Gastroesophageal sphincter (tissue), 4 donors: ENCODE results near the gene TCEAL3. TPM values are rescaled to one million over a fixed set of nuclear protein-coding genes. Genes with fewer than 3 reads are reported as not detected.
"Not testable (repeated sequence)": the region's sequence is repeated elsewhere in the genome, so short reads cannot be mapped to it uniquely, and the experiment has no call there.

ENCODE experiments used
- ATAC-seq: fragments of 150-250 bp; one replicate; pipeline ENCODE4 v1.9.1; 2016; ENCODE audit warnings: mild to moderate bottlenecking, moderate library complexity
- H3K27ac ChIP-seq, 4 donors: fragments of 200-600 bp; sonication (generic) in 3 of 4; 1 replicate in 3 of 4; 2 replicates in 1 of 4; pipeline ENCODE4 v1.5.1; 2016 to 2019
- H3K27me3 ChIP-seq: fragments of 200-600 bp; sonication (generic); one replicate; pipeline ENCODE4 v1.5.1; 2019
- H3K36me3 ChIP-seq, 2 donors: fragments of 200-600 bp; sonication (generic); one replicate each; pipeline ENCODE4 v1.5.1; 2019; ENCODE audit warnings: control low read depth in 1 of 2
- H3K4me1 ChIP-seq, 3 donors: fragments of 200-600 bp; sonication (generic); 1 replicate in 2 of 3; 2 replicates in 1 of 3; pipeline ENCODE4 v1.5.1; 2016 to 2019; ENCODE audit warnings: control low read depth in 2 of 3
- H3K4me3 ChIP-seq, 2 donors: fragments of 200-600 bp; sonication (generic); one replicate each; pipeline ENCODE4 v1.5.1; 2019; ENCODE audit warnings: mild to moderate bottlenecking in 1 of 2, moderate library complexity in 1 of 2
- H3K9me3 ChIP-seq, 3 donors: fragments of 200-600 bp; sonication (generic); one replicate each; pipeline ENCODE4 v1.5.1; 2017 to 2019; ENCODE audit warnings: control low read depth in 2 of 3
- EP300 ChIP-seq: sonication (generic); formaldehyde crosslinking; IDR thresholded peaks from one replicate; pipeline ENCODE4 v1.6.1; 2017; ENCODE audit warnings: antibody characterized with exemption, mild to moderate bottlenecking
- POLR2A ChIP-seq, 2 donors: fragments of 450-650 bp; IDR thresholded peaks; one replicate each; pipeline ENCODE4 v1.6.1; 2017; ENCODE audit warnings: antibody characterized with exemption in 2 of 2, mild to moderate bottlenecking in 2 of 2, moderate library complexity in 1 of 2
- POLR2AphosphoS5 ChIP-seq: sonication (generic); formaldehyde crosslinking; IDR thresholded peaks from one replicate; pipeline ENCODE4 v1.6.1; 2017; ENCODE audit warnings: antibody characterized with exemption
- WGBS, 2 donors: methylation state at CpG; one replicate each; pipeline ENCODE4 v1.1.5; 2018; ENCODE audit warnings: low coverage in 1 of 2; 5-methylcytosine and 5-hydroxymethylcytosine counted together
- total RNA-seq, 4 donors: library from RNA; depleted of rRNA; stranded (reverse); fragments of >200 nt; gene quantifications; one replicate each; pipeline ENCODE4 v1.1.0, GENCODE V29; 2016
- TF ChIP-seq, protein P1 (sequence below), 4 experiments: fragments of 200-600 bp in 2 of 4; fragments of 450-650 bp in 2 of 4; sonication (generic) in 1 of 4; IDR thresholded peaks; one replicate each; pipeline ENCODE4 v1.5.1; 2017 to 2019; ENCODE audit warnings: antibody characterized with exemption in 4 of 4, mild to moderate bottlenecking in 2 of 4, moderate library complexity in 2 of 4

The TCEAL3 gene
- total RNA-seq, 4 donors from 2014 or later, result 99.6 to 257 (median 175) TPM

DNA sequence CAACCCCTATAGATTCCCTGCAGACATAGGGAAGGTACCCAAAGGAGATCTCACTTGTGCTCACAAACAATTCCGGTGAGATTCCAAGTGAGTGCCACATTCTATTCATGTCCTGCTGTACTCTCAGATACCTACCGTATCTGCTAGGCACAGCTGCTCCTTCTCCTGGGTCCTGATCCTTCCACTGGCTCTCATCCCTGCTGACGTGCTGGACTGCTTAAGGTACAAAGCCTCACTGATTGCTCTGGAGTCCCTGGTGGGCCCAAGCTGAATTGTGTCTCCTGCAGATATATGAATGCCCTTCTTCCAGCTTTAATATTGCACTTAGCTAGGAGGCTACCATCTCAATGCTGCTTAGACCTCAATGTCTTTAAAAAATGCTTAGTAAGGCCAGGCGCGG is 23.4 kb downstream of the TCEAL3 start:
- H3K27me3 ChIP-seq, result no peaks in the 10 kb centered on the region
- ATAC-seq, result no peak

DNA sequence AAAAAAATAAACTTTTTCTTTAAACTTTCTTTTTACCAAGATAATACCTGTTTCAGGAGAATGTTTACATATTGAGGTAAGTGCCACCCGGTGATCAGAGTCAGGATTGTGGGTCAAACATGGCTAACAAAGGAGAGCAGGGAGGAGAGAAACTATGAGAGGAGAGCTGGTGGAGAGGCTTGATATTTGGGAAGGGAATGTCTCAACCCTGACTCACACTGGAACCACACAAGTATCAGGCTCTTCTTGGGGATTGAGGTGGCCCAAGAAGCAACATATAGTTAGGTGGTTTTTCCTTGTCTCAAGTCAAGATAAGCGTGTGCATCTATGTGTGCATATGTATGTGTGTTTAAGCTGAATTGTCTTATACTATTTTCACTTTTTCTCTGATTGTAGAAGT is 27.7 kb downstream of the TCEAL3 start:
- no peak overlapping the region for H3K27ac ChIP-seq
- TF ChIP-seq POLR2A (IDR thresholded peaks at IDR 0.05) (no peak), POLR2AphosphoS5 (no peak), EP300 (no peak)
- TF ChIP-seq, protein P1, sequence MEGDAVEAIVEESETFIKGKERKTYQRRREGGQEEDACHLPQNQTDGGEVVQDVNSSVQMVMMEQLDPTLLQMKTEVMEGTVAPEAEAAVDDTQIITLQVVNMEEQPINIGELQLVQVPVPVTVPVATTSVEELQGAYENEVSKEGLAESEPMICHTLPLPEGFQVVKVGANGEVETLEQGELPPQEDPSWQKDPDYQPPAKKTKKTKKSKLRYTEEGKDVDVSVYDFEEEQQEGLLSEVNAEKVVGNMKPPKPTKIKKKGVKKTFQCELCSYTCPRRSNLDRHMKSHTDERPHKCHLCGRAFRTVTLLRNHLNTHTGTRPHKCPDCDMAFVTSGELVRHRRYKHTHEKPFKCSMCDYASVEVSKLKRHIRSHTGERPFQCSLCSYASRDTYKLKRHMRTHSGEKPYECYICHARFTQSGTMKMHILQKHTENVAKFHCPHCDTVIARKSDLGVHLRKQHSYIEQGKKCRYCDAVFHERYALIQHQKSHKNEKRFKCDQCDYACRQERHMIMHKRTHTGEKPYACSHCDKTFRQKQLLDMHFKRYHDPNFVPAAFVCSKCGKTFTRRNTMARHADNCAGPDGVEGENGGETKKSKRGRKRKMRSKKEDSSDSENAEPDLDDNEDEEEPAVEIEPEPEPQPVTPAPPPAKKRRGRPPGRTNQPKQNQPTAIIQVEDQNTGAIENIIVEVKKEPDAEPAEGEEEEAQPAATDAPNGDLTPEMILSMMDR (IDR thresholded peaks at IDR 0.05), result no peak
- no peak for ATAC-seq
- H3K4me3 ChIP-seq, result no peak overlapping the region
- H3K9me3 ChIP-seq, result no peaks in the 10 kb centered on the region
- H3K36me3 ChIP-seq, result no peaks in the 10 kb centered on the region
- no peaks in the 10 kb centered on the region for H3K27me3 ChIP-seq
- H3K4me1 ChIP-seq, result peaks cover 0 to 14% (median 0%) of the 10 kb centered on the region in 3 donors
- 53 to 89% methylated on average over 1 to 2 of the region's 2 CpGs for WGBS, 2 donors

More for the DNA sequence above, 23.4 kb downstream of the TCEAL3 start:
- peaks cover 0 to 33% (median 0%) of the 10 kb centered on the region in 3 donors for H3K4me1 ChIP-seq
- H3K4me3 ChIP-seq, result peak overlapping the region; percentile 68 to 70
- H3K27ac ChIP-seq, result peak overlapping the region in 2 of 4 donors; percentile 19 to 51
- no peaks in the 10 kb centered on the region for H3K9me3 ChIP-seq
- no peak for TF ChIP-seq EP300
- no peak for TF ChIP-seq POLR2AphosphoS5
- no peak for TF ChIP-seq POLR2A (IDR thresholded peaks at IDR 0.05)
- TF ChIP-seq, protein P1 (IDR thresholded peaks at IDR 0.05), result no peak
- WGBS, 2 donors, result no CpG with 5 or more reads among the region's 5 CpGs
- H3K36me3 ChIP-seq, result no peaks in the 10 kb centered on the region

DNA sequence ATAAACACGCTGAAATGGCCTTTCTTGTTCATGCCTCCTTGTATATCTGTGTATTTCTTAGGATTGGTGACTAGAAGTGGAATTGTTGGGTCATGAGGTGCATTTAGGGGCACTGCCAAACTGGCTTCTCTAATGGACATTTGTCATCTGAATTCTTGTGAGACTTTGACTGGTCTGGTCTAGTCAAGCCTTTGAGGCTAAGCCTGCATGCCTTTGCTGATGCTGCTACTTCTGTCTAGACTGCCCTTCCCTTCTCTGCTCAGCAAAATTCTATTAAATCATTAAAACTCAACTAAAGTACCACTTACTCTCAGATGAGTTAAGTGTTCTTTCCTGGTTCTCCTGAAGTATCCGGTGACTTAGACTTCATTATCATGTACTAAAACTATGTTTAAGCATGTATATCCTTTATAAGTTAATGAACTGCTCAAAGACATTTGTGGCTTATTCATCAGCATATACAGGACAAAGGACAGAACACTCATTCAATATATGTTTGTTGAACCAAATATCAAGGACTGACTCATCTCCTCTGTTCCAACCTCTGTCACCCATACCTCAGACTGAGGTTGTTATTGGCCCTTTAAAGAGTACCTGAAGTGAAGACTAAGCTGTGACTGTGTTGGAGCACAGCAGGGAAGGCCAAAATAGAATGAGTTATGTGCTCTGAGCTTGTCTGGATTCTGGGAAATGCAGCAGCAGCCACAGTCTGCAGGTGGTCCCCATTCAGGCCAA is 30.0 kb downstream of the TCEAL3 start:
- Histone ChIP-seq H3K27me3 (no peaks in the 10 kb centered on the region), H3K27ac (no peak overlapping the region), H3K36me3 (no peaks in the 10 kb centered on the region), H3K4me3 (no peak overlapping the region), H3K9me3 (no peaks in the 10 kb centered on the region), H3K4me1 (no peaks in the 10 kb centered on the region)
- TF ChIP-seq POLR2A (IDR thresholded peaks at IDR 0.05), result no peak
- no peak for TF ChIP-seq EP300
- TF ChIP-seq, protein P1 (IDR thresholded peaks at IDR 0.05), result no peak
- TF ChIP-seq POLR2AphosphoS5, result no peak
- 100% methylated on average over 1 of the region's 2 CpGs for WGBS, 2 donors
- ATAC-seq, result no peak

DNA sequence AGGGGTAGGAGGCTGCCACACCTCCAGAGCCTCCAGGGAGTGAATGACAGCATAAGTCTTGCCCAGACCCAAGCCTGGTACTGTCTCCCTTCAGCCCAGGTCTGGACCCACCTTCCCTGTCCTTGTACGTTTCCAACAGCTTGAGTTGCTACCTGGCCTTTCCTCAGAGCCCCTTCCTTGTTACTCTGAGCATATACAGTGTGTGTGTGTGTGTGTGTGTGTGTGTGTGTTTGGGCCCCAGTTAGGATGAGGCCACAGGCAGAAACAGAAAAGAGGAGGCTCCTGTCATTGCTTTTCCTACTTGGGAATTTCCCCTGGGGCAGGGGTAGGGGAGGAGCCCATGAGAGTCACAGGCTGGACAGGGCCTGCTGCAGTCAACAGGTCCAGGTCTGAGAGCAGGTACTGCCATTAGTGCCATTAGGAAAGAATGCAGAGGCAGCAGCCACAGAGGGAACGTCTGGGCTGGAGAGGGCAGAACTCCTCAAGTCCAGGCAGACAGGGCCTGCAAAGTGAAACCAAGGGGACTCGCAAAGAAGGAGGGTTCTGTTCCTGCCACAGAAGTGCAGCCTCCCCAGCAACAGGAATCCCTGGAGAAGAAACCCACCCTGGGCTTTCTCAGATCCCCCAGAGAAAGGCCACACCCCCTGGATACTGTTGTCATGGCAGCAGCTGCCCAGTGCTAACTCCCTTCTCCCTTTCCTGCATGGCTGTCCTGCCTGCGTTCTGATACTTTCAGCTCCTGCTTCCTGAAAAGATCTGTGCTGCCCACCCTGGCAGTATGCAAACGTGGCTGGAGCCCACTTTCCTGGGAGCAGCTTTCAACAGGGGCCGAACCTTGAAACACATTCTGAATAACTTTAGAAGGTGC is 30.9 kb downstream of the TCEAL3 start:
- no CpG with 5 or more reads among the region's 6 CpGs for WGBS, 2 donors
- not testable (repeated sequence) for H3K27me3 ChIP-seq, H3K27ac ChIP-seq, H3K9me3 ChIP-seq, H3K4me1 ChIP-seq, H3K36me3 ChIP-seq
- peak overlapping the region in 1 of 2 donors; percentile 18 for H3K4me3 ChIP-seq
- ATAC-seq, result peak; percentile 41

DNA sequence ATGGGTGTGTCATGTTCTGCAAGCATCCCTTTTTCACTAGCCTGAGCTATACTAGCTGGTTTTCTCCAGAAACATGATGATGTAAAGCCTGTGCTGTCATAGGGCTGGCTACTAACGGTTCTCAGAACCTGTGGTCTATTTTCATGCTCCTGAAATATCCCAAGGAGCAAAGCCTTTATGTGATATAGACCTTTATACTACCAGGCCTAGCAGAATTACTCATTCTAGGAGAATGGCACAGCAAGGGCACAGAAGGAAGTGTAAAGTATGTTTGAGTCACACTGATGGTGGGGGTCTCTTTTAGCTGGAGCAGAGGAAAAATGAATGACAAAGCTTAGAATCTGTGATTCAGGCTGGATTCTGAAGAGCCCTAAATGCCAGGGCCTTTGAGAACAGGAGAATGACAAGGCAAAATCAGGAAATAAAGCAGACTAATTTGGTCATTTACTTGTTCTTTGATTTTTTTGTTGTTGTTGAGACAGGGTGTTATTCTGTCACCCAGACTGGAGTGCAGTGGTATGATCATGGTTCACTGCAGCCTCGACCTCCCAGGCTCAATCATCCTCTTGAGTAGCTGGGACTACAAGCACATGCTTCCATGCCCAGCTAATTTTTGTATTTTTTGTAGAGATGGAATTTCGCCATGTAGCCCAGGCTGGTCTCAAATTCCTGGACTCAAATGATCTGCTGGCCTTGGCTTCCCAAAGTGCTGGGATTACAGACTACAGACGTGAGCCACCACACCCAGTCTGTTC is 32.8 kb downstream of the TCEAL3 start:
- Histone ChIP-seq H3K9me3 (no peaks in the 10 kb centered on the region), H3K27ac (no peak overlapping the region), H3K27me3 (no peaks in the 10 kb centered on the region), H3K4me3 (no peak overlapping the region), H3K4me1 (no peaks in the 10 kb centered on the region), H3K36me3 (no peaks in the 10 kb centered on the region)
- WGBS, 2 donors, result 73 to 93% methylated on average over 2 to 3 of the region's 4 CpGs
- no peak for ATAC-seq
- TF ChIP-seq EP300, result no peak
- TF ChIP-seq, protein P1 (IDR thresholded peaks at IDR 0.05), result no peak
- no peak for TF ChIP-seq POLR2A (IDR thresholded peaks at IDR 0.05)
- TF ChIP-seq POLR2AphosphoS5, result no peak
